OCI-LY1 (cell line): ENCODE data around the gene RPL35A.
"Not testable (repeated sequence)": the region's sequence is repeated elsewhere in the genome, so short reads cannot be mapped to it uniquely, and the experiment has no call there.

Experiments
- H2AFZ ChIP-seq: fragments of 200-600 bp; sonication (generic), shearing (Covaris generic); 2 replicates; pipeline ENCODE4 v1.6.0; 2014; ENCODE audit warnings: antibody characterized with exemption, mild to moderate bottlenecking, low read length
- H3F3A ChIP-seq: fragments of 200-600 bp; sonication (generic), shearing (Covaris generic); 2 replicates; pipeline ENCODE4 v1.6.0; 2014; ENCODE audit warnings: mild to moderate bottlenecking, antibody characterized with exemption, low read length, moderate library complexity; ENCODE audit not compliant: insufficient read depth
- H3K27ac ChIP-seq: fragments of 200-600 bp; sonication (generic); 2 replicates; pipeline ENCODE4 v1.5.1; 2014; ENCODE audit warnings: low read length, mixed run types, mild to moderate bottlenecking, low read depth; ENCODE audit not compliant: poor library complexity, severe bottlenecking
- H3K27me3 ChIP-seq: fragments of 200-600 bp; sonication (generic); 2 replicates; pipeline ENCODE4 v1.6.0; 2014; ENCODE audit warnings: antibody characterized with exemption, mild to moderate bottlenecking, low read length, moderate library complexity; ENCODE audit not compliant: insufficient read depth
- H3K36me3 ChIP-seq: fragments of 200-600 bp; sonication (generic); 2 replicates; pipeline ENCODE4 v1.6.1; 2014; ENCODE audit warnings: mild to moderate bottlenecking, antibody characterized with exemption, low read length, moderate library complexity, mixed read lengths; ENCODE audit not compliant: insufficient read depth
- H3K4me1 ChIP-seq: fragments of 200-600 bp; sonication (generic); 2 replicates; pipeline ENCODE4 v1.5.1; 2014; ENCODE audit warnings: mild to moderate bottlenecking, low read length, moderate library complexity; ENCODE audit not compliant: insufficient read depth, severe bottlenecking
- H3K4me2 ChIP-seq: fragments of 200-600 bp; sonication (generic), shearing (Covaris generic); 2 replicates; pipeline ENCODE4 v1.6.1; 2014; ENCODE audit warnings: low read length
- H3K4me3 ChIP-seq: fragments of 200-600 bp; sonication (generic); 2 replicates; pipeline ENCODE4 v1.5.1; 2014; ENCODE audit warnings: low read length, low read depth, mild to moderate bottlenecking, mixed read lengths; ENCODE audit not compliant: poor library complexity, severe bottlenecking
- H3K79me2 ChIP-seq: fragments of 200-600 bp; shearing (Covaris generic); 2 replicates; pipeline ENCODE4 v1.6.1; 2016; ENCODE audit warnings: mixed run types, low read length, mixed read lengths; ENCODE audit not compliant: insufficient read depth
- H3K9ac ChIP-seq: fragments of 200-600 bp; sonication (generic), shearing (Covaris generic); 2 replicates; pipeline ENCODE4 v1.6.1; 2014; ENCODE audit warnings: mild to moderate bottlenecking, low read length, mixed read lengths
- H3K9me2 ChIP-seq: fragments of 200-600 bp; sonication (generic), shearing (Covaris generic); 2 replicates; pipeline ENCODE4 v1.6.1; 2014; ENCODE audit warnings: low read depth, mild to moderate bottlenecking, low read length, mixed read lengths
- H3K9me3 ChIP-seq: fragments of 200-600 bp; shearing (Covaris generic); 2 replicates; pipeline ENCODE4 v1.6.1; 2014; ENCODE audit warnings: low read length, mixed read lengths
- H4K20me1 ChIP-seq: fragments of 200-600 bp; sonication (generic), shearing (Covaris generic); 2 replicates; pipeline ENCODE4 v1.6.0; 2016; ENCODE audit warnings: mild to moderate bottlenecking, low read length; ENCODE audit not compliant: insufficient read depth
- CTCF ChIP-seq: fragments of 200-600 bp; sonication (generic), shearing (Covaris generic); IDR thresholded peaks from 2 replicates; pipeline ENCODE4 v1.5.1; 2017; ENCODE audit warnings: mild to moderate bottlenecking, antibody characterized with exemption, low read length, moderate library complexity, mixed read lengths
- EZH2 ChIP-seq: fragments of 200-600 bp; sonication (generic), shearing (Covaris generic); IDR thresholded peaks from 2 replicates; pipeline ENCODE4 v1.8.0; 2017; ENCODE audit warnings: borderline replicate concordance, mixed run types, mild to moderate bottlenecking, antibody characterized with exemption, low read length, moderate library complexity, mixed read lengths

The RPL35A gene

GRCh38 chr3:197963019-197963637 lies 13.1 kb downstream of the RPL35A start:
- Histone ChIP-seq H2AFZ (no peak overlapping the region), H3F3A (no peaks in the 10 kb centered on the region), H3K9me2 (no peaks in the 10 kb centered on the region), H3K9me3 (peaks cover 7% of the 10 kb centered on the region; the same call in 1 of the 2 replicates), H3K4me2 (no peak overlapping the region), H3K27ac (no peak overlapping the region), H3K27me3 (no peaks in the 10 kb centered on the region), H3K4me3 (no peak overlapping the region), H3K79me2 (no peaks in the 10 kb centered on the region), H3K4me1 (peaks cover 26% of the 10 kb centered on the region), H3K36me3 (no peaks in the 10 kb centered on the region), H4K20me1 (no peaks in the 10 kb centered on the region), H3K9ac (no peak overlapping the region)
- TF ChIP-seq EZH2 (no peak), CTCF (no peak)

- H3K9me2 ChIP-seq, H3K36me3 ChIP-seq, H3F3A ChIP-seq, H3K79me2 ChIP-seq, H3K9me3 ChIP-seq, H3K27ac ChIP-seq, H3K27me3 ChIP-seq, H3K4me3 ChIP-seq, H3K4me1 ChIP-seq, H4K20me1 ChIP-seq, H3K4me2 ChIP-seq, H2AFZ ChIP-seq, H3K9ac ChIP-seq: not testable (repeated sequence)
Measured at GRCh38 chr3:197967337-197967989, 17.5 kb downstream of the RPL35A start.

GRCh38 chr3:197970588-197970987 lies 20.6 kb downstream of the RPL35A start:
- Histone ChIP-seq H3K9me3 (peaks cover 10% of the 10 kb centered on the region; the same call in 1 of the 2 replicates), H3K9me2 (no peaks in the 10 kb centered on the region), H2AFZ (no peak overlapping the region), H3K27ac (no peak overlapping the region), H3K4me2 (no peak overlapping the region), H3K36me3 (no peaks in the 10 kb centered on the region), H3K27me3 (no peaks in the 10 kb centered on the region), H3K4me1 (no peaks in the 10 kb centered on the region), H4K20me1 (no peaks in the 10 kb centered on the region), H3K9ac (no peak overlapping the region), H3K79me2 (no peaks in the 10 kb centered on the region), H3K4me3 (no peak overlapping the region), H3F3A (no peaks in the 10 kb centered on the region)
- no peak for TF ChIP-seq CTCF
- no peak for TF ChIP-seq EZH2

- Histone ChIP-seq H2AFZ (no peak overlapping the region), H3K9me2 (no peaks in the 10 kb centered on the region)
Measured at GRCh38 chr3:197974016-197974415, 24.0 kb downstream of the RPL35A start.

More at GRCh38 chr3:197974016-197974415, 24.0 kb downstream of the RPL35A start:
- TF ChIP-seq CTCF (no peak), EZH2 (no peak)
- Histone ChIP-seq H3F3A (no peaks in the 10 kb centered on the region), H3K27me3 (no peaks in the 10 kb centered on the region), H3K4me1 (no peaks in the 10 kb centered on the region), H3K79me2 (no peaks in the 10 kb centered on the region), H3K4me3 (no peak overlapping the region), H3K27ac (no peak overlapping the region), H3K9ac (no peak overlapping the region), H3K9me3 (no peaks in the 10 kb centered on the region; the same call in 1 of the 2 replicates), H4K20me1 (no peaks in the 10 kb centered on the region), H3K36me3 (no peaks in the 10 kb centered on the region), H3K4me2 (no peak overlapping the region)
